ENCODE measurements around the gene CDK8. TPM values are rescaled to one million over a fixed set of nuclear protein-coding genes. Genes with fewer than 3 reads are reported as not detected.

CDK8 gene
- total and polyA plus RNA-seq, 10 of the 15 experiments (the other 5 are each of a cell fraction or from before 2014, with no cell fraction given), result 8.6 to 23.5 (median 12.5) TPM

- no peaks in the 10 kb centered on the region for H3K79me2 ChIP-seq (ENCODE audit: control insufficient read depth, insufficient read depth, low read length)
- H3K27ac ChIP-seq (ENCODE audit: control insufficient read depth, insufficient read depth), result no peak overlapping the region
- no peak for FAIRE-seq
- no peak for TF ChIP-seq NFYA (IDR thresholded peaks at IDR 0.05; ENCODE audit: borderline replicate concordance, low read depth, low read length)
- no peak for TF ChIP-seq BCL11A (IDR thresholded peaks at IDR 0.05; ENCODE audit: low read depth, low read length)
- no peak for TF ChIP-seq SKIL (IDR thresholded peaks at IDR 0.05; ENCODE audit: low read depth, poor library complexity, severe bottlenecking)
- TF ChIP-seq NKRF (conservative IDR thresholded peaks at IDR 0.05), result no peak
- TF ChIP-seq SMC3 (IDR thresholded peaks at IDR 0.05; ENCODE audit: borderline replicate concordance, low read length), result no peak
- no peak for TF ChIP-seq FOS (IDR thresholded peaks at IDR 0.05; ENCODE audit: borderline replicate concordance, extremely low read depth, insufficient read length)
- TF ChIP-seq HCFC1 (IDR thresholded peaks at IDR 0.05; ENCODE audit: low read length), result no peak
- TF ChIP-seq CTCF (IDR thresholded peaks at IDR 0.05 in 2 of 3, conservative IDR thresholded peaks at IDR 0.05 in 1 of 3; ENCODE audit: control insufficient read depth in 2 of 3, extremely low read depth in 1 of 3, insufficient read depth in 1 of 3, low read depth in 3 of 3, low read length in 3 of 3), result no peak
- TF ChIP-seq TARDBP (IDR thresholded peaks at IDR 0.05; ENCODE audit: borderline replicate concordance), result no peak
- TF ChIP-seq ASH2L (IDR thresholded peaks at IDR 0.05; ENCODE audit: borderline replicate concordance, low read depth), result no peak
- BruUV-seq (replicated peaks), result no TSS peak
- no peak overlapping the region for H3K4me3 ChIP-seq
- H3K27me3 ChIP-seq (replicated peaks in 1 of 2; ENCODE audit: control insufficient read depth in 2 of 2, insufficient read depth in 2 of 2, low read length in 1 of 2), result no peaks in the 10 kb centered on the region
- in situ Hi-C loops (cut with MboI), result no loop called here
- ChIA-PET POLR2A (no interaction called here), SMC1A (ENCODE audit: uncharacterized antibody, unreplicated experiment) (interaction anchor here (0.8 to 1.0 kb wide), 2 partner anchors 31 to 228 kb away, joined by 3 read pairs; no protein-coding TSS in a partner anchor), CTCF (no interaction called here), RAD21 (ENCODE audit: unreplicated experiment) (no interaction called here)
- 0% methylated on average over 1 of the region's 1 CpG for WGBS (ENCODE audit: insufficient coverage, insufficient replicate concordance, low lambda C conversion rate, missing lambda C conversion rate)
- H3K4me1 ChIP-seq (ENCODE audit: control insufficient read depth, insufficient read depth, low read length), result no peaks in the 10 kb centered on the region
- no peaks in the 10 kb centered on the region for H4K20me1 ChIP-seq (ENCODE audit: control insufficient read depth, insufficient read depth)
- no peak overlapping the region for H2AFZ ChIP-seq (ENCODE audit: control insufficient read depth, low read depth, low read length)
- no peaks in the 10 kb centered on the region for H3K9me3 ChIP-seq (replicated peaks; ENCODE audit: control insufficient read depth, insufficient read depth, low read length)
- no peak for ATAC-seq
- no peak for DNase-seq (ENCODE audit: low read depth, low spot score)
- intact Hi-C loops (cut with micrococcal nuclease; ENCODE audit: unreplicated experiment), result no loop called here
- no peak overlapping the region for H3K9ac ChIP-seq (ENCODE audit: control insufficient read depth, insufficient read depth, low read length)
- H3K36me3 ChIP-seq (ENCODE audit: control insufficient read depth in 2 of 2, insufficient read depth in 2 of 2, low read length in 1 of 2), result no peaks in the 10 kb centered on the region
- H3K4me2 ChIP-seq (ENCODE audit: control insufficient read depth, insufficient read depth), result no peak overlapping the region
Observed at GRCh38 chr13:26412263-26412662, 158.3 kb downstream of the CDK8 start.

All from GM12878 (cell line).